Left lobe of liver (tissue), 2 donors: ENCODE data around the gene SYNGR1. TPM values are rescaled to one million over a fixed set of nuclear protein-coding genes. Genes with fewer than 3 reads are reported as not detected.

Source experiments
- ATAC-seq: fragments of 200-7000 bp; cut with Tn5 transposase; one replicate; pipeline ENCODE4 v1.9.1; 2020; ENCODE audit warnings: mild to moderate bottlenecking, moderate library complexity
- DNase-seq: peaks from one replicate; pipeline ENCODE4 v3.0.0-alpha.2; 2020; ENCODE audit warnings: low spot score
- total RNA-seq: library from RNA; stranded (reverse); gene quantifications from one replicate; pipeline ENCODE4 v1.2.1, GENCODE V29; 2021
- donor health status: DM: no; HTN: no; CAD: no; lungs with moderate emphysema.
- donor health status: DM: no; HTN: yes; CAD: no.

SYNGR1 gene
- total RNA-seq, 1 donor from 2014 or later, result 2.9 TPM

DNA sequence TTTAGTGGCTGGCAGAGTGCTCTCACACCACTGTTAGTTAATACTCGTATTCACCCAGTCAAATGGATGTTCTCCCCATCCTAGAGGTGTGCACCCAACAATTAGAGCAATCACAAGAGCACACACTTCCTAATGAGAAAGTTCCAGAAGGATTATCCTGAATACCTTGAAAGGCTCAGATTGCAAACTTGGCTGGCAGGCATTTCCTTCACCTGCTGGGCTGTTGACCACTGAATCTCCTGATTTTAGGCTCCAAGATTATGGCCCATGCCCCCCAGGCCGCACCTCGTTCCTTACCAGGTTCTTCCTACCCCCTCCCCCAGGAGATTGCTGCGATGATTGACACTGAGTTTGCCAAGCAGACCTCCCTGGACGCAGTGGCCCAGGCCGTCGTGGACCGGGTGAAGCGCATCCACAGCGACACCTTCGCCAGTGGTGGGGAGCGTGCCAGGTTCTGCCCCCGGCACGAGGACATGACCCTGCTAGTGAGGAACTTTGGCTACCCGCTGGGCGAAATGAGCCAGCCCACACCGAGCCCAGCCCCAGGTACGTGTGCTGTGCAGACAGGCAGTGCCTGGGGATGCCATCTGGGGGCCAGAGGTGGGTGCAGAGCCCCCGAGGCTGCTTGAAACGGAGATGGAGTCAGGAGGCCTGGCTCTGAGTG is 76.7 kb downstream of the SYNGR1 start:
- ATAC-seq (no peak), DNase-seq (no peak)

DNA sequence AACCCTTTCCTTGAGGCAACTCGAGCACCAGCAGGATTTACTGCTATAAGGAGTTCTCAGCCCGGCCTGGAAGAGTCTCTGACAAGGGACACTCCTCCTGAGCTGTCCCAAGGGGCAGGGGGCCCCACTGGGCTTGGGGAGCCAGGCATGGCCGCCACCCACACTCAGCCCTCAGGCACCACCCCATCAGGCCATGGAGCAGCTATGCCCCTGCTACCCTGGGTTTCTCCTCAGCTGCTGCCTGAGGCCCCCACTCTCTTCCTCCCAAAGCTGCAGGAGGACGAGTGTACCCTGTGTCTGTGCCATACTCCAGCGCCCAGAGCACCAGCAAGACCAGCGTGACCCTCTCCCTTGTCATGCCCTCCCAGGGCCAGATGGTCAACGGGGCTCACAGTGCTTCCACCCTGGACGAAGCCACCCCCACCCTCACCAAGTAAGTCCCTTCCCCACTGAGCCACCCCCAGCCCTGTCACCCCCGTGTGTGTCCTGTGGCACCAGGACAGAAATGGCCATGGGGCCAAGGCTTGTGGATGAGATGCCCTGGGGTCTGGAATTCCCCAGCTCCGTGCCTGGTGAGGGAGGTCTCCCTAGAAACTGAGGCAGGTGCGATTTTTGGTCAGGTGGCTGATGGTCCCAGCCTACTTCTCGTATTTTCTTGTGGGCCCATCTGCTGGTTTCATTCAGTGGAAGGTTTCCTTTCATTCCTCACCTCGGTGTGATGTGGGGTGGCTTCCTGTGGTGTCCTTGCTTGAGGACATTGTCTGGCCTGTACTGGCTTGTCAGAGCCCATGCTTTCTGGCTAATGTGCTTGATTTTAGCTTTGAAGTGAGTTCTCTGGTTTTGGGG is 78.2 kb downstream of the SYNGR1 start:
- ATAC-seq (no peak), DNase-seq (no peak)

DNA sequence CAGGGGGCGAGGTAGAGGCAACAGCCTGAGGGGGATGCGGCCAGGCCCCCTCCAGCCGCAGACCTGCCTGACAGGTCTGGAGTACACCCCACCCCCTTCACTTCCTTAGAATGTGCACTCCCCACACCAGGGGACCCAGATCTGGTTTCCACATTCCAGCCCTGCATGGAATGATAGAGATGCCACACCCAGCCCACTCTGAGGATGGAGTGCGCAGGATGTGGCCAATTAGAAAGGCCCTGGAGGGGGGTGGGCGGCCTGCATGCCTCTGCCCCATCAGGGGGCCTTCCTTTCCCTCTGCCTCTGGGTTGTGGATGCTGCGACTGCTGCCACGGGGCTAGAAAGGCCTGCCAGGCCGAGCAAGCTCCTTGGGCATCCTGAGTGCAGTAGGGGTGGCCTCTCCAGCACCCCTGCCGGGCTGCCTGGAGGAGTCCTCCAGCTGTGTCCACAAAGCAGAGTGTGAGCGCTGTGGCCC is 78.8 kb downstream of the SYNGR1 start:
- ATAC-seq, result no peak
- DNase-seq, result no peak

DNA sequence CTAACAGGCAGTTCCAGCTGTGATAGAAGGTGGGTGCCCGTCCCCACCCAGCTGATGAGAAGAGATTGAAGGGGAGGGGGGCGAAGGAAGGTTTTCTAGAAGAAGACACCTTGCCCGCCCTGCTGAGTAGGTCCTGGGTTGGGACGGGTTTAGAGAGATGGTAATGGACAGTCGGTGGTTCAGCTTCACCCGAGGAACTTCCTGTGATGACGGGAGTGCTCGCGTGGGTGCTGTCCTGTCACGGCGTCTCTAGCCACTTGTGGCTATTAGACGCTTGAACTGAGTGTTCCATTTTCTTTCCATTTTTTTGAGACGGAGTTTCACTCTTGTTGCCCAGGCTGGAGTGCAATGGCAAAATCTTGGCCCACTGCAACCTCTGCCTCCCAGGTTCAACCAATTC is 79.4 kb downstream of the SYNGR1 start:
- DNase-seq (no peak), ATAC-seq (no peak)

DNA sequence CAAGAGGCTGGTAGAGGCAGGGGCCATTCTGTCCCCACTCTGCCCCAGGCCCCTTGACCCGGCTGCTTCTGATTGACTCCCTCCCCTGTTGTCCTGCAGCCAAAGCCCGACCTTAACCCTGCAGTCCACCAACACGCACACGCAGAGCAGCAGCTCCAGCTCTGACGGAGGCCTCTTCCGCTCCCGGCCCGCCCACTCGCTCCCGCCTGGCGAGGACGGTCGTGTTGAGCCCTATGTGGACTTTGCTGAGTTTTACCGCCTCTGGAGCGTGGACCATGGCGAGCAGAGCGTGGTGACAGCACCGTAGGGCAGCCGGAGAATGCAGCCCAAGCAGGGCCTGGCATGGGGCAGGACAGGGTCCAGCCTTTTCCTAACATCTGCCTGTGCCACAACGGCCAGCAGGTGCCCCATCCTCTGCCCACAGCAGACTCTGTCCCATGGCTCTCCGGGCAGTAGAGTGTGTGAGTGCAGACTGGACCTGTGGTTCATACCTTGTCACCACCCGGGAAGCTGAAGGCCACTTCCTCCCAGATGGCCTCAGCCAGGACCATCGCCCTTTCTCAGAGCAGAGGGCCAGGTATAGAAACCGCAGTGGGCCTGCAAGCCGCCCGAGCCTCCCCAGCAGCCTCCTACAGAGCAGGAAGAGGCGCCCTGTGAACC is 80.3 kb downstream of the SYNGR1 start:
- DNase-seq, result no peak
- ATAC-seq, result no peak

DNA sequence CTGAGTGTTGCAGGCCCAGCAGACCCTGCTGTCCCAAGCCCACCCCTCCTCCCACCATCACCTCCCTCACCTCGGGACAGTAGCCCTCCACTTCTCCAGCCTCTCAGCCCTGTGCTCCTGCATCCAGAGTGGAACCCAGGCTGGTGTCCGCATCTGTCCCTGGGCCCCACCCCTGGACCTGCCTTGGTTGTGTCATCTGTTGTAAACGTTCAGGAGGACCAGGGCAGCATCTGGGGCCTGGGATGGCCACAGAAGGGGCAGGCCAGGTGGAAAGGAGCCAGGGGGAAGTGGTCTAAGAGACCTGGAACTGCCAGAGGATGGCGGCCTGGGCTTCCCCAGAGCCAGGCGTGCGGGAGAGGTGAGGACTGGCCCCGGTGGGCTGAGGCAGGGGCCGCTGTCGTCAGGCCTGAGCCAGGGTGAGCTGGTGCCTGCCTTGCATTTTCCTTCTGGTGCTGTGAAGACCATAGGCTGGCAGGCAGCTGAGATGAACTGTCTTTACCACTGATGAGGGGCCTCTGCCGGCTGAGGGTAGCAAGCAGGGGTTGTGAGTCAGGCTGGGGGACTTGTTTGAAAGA is 80.9 kb downstream of the SYNGR1 start:
- no peak for DNase-seq
- ATAC-seq, result no peak

DNA sequence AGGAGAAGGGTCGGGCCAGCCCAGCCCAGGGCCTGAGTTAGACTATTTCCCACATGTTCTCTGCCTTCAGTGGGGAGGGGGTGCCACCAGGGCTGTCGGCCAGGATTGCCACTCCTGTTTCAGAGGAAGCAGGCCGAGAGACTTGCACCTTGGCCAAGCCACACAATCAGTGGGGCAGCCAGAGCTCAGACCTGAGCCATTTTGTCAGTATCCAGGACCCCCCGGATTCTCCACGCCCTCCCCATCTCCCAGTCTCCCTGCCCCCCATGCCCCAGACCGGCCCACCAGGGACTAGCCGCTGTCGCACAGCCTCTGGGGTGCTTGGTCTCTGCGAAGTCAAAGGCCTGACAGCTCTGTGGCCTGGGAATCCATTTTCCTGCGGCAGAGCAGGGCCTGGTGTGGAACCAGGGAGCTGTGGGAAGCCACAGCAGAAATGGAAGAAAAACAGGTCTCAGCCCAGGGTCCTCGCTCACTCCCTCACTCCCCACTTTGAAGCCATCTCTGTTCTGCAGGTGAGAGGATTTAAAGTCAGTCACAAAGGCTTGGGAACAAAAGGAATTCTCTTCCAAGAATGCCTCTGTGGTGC is 81.5 kb downstream of the SYNGR1 start:
- no peak for ATAC-seq
- no peak for DNase-seq

DNA sequence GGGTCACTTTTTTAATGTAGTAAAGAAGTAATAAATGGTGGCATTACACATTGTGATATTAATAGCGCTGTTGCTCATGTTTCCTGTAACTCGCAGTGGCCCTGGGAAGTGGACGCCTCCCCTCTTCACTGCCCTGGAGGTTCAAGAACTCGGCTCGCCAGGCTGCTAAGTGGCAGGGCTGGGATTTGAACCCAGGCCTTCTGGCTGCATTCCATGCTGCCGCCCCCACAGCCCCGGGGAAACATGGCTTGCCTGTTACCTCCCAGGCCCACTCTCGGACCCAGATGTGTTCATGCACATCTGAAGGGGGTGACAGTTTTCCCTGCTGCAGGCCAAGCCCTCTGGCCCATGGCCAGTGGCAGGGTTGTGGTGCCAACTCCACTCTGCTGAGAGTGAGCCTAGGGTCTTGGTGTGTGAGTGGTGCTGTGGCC is 82.0 kb downstream of the SYNGR1 start:
- DNase-seq, result no peak
- ATAC-seq, result no peak

DNA sequence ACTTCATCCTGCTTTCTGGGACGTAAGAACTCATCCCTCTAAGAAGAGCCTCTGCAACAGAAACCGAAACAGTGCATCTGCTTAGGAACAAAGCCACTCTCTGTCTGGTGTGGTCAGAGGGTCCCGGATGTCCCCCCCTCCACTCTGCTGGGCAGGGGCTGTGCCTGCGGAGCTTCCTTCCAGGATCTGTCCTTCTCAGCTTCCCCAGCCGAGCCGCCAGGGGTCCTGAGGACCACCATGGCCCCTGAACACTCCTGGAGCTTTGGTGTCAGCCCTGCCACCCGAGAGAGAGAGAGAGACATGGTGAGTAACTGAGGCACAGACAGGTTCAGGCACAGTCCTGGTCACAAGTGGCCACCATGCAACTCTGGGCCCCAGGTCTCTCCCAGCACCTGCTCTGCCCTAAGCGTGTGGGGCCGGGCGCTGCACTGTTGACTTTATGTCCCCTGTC is 82.6 kb downstream of the SYNGR1 start:
- ATAC-seq (no peak), DNase-seq (no peak)

DNA sequence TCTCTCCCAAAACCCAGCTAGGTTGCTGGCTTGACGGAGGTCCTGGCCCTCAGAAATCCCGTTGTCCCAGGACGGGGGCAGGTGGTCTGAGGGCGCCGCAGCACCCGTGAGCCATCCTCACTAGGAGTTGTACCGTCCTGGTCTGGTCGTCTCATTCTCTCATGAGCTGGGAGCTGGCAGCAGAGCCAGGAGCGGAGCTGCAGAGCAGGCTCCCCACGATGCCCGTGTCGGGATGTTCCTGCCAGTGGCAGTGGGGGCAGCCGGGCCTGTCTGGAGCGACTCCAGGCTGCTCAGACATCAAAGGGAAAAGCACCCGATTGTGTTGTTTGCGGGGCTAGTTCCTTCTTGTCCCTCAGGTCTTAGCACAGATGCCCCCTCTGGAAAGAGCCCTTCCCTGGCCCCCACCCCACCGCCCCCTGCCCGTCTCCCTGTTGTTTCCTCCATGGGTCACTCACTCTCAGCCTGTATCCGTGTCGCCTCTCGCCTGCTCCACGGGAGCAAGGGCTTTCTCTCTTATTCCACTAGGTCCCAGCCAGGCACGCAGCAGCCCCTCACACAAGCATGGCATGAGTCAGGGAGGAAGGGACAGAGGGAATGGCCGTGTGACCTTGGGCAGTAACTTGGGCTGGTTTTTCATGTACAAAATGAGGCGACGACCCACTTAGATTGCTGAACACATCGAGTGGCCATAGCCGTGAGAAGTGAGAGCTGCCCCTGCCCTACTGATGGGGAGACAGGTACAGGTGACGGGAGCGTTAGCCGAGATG is 83.9 kb downstream of the SYNGR1 start:
- ATAC-seq (no peak), DNase-seq (no peak)

DNA sequence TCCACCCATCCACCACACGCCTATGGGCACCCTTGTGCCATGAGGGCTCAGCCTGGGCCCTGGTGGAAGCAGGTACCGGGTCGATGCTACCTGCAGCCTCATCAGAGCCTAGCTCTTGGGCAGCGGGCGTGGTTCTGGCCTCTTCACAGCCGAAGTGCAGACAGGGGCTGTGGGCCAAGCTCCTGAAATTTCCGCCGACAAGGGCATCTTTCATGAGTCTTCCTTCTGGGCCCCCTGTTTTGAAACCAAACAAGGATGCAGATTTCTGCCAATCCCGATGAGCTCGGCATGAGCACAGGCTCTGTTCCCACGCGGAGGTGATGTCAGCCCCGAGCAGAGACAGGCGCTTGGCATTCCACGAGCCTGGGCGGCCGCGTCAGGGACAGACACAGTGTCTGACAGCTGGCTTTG is 84.5 kb downstream of the SYNGR1 start:
- ATAC-seq (no peak), DNase-seq (no peak)

DNA sequence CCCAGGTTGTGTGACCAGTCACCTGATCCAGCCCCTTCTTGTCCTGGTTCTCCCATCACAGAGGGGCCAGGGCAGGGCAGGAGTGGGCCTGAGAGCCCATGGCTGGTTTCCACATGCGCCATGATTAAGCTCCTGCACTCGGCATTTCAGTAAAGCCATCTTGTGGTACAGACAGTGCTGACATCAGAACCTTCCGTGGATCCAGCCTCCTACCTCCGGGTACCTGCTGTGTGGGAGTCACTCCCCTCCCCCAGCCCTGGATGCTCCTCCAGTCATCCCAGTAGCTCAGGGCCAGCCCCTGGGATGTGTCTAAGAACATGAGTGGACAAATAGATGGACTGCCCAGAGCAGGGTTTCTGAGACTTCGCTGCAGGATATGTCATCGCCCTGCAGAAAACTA is 84.9 kb downstream of the SYNGR1 start:
- DNase-seq, result no peak
- ATAC-seq, result no peak

Other genes with a start within 250 kb of the SYNGR1 start
- 15.7 TPM for gene CBX7, start 197.3 kb upstream of the SYNGR1 start, total RNA-seq
- 0.43 TPM for gene PDGFB, start 105.0 kb upstream of the SYNGR1 start, total RNA-seq
- gene RPL3, start 30.4 kb upstream of the SYNGR1 start, total RNA-seq, result 862 TPM
- gene TAB1, start 49.8 kb downstream of the SYNGR1 start, total RNA-seq, result 14.8 TPM
- gene MGAT3, start 107.0 kb downstream of the SYNGR1 start, total RNA-seq, result 0.13 TPM
- 26.1 TPM for gene MIEF1, start 152.3 kb downstream of the SYNGR1 start, total RNA-seq
- 134 TPM for gene ATF4, start 170.6 kb downstream of the SYNGR1 start, total RNA-seq
- 50.1 TPM for gene RPS19BP1, start 182.8 kb downstream of the SYNGR1 start, total RNA-seq
- 0.05 TPM for gene CACNA1I, start 220.8 kb downstream of the SYNGR1 start, total RNA-seq